Measurements from ENCODE around the gene FADS3.

- TF ChIP-seq MAFK (conservative IDR thresholded peaks at IDR 0.05 in 1 of 2, IDR thresholded peaks at IDR 0.05 in 1 of 2; ENCODE audit: low read length in 2 of 2) (no peak), ATF3 (CRISPR knock-in tag; IDR thresholded peaks at IDR 0.05) (no peak), FIP1L1 (IDR thresholded peaks at IDR 0.05; ENCODE audit: borderline replicate concordance, insufficient read depth, low read depth, low read length) (no peak)
These were observed 35.2 kb downstream of the FADS3 start for GRCh38 chr11:61855939-61856680.
